HL-60 (cell line): ENCODE results near the gene SIGLEC7.

Experiments used
- DNase-seq, 2 experiments: peaks; one replicate each; pipeline ENCODE4 v3.0.0-alpha.2; 2010 to 2020; ENCODE audit warnings: low read depth in 1 of 2, low spot score in 1 of 2
- H3K27ac ChIP-seq: fragments of 250-450 bp; sonication (Bioruptor Pico); replicated peaks from 2 replicates; pipeline ENCODE4 v1.5.1; 2020; ENCODE audit warnings: mild to moderate bottlenecking, moderate library complexity
- H3K27me3 ChIP-seq: fragments of 250-450 bp; sonication (Bioruptor Pico); 2 replicates; pipeline ENCODE4 v1.5.1; 2021; ENCODE audit warnings: mild to moderate bottlenecking, moderate library complexity; ENCODE audit not compliant: insufficient read depth, poor library complexity, severe bottlenecking
- H3K4me3 ChIP-seq: replicated peaks from 2 replicates; pipeline ENCODE4 v1.5.1; 2011; ENCODE audit warnings: mild to moderate bottlenecking, control low read depth, low read length; ENCODE audit not compliant: insufficient read depth
- GABPA ChIP-seq: IDR thresholded peaks from 2 replicates; pipeline ENCODE4 v1.6.1; 2012; ENCODE audit warnings: low read depth
- POLR2AphosphoS5 ChIP-seq: IDR thresholded peaks from 2 replicates; pipeline ENCODE4 v1.6.1; 2012; ENCODE audit warnings: low read depth
- REST ChIP-seq: IDR thresholded peaks from 2 replicates; pipeline ENCODE4 v1.6.1; 2012; ENCODE audit warnings: low read depth; ENCODE audit not compliant: insufficient replicate concordance
- SPI1 ChIP-seq: IDR thresholded peaks from 2 replicates; pipeline ENCODE4 v1.6.1; 2012; ENCODE audit warnings: low read depth, mild to moderate bottlenecking, borderline replicate concordance
- TF ChIP-seq, protein P1 (sequence below): IDR thresholded peaks from one replicate; pipeline ENCODE4 v1.5.1; 2011; ENCODE audit warnings: low read length, control low read depth, inconsistent platforms; ENCODE audit not compliant: insufficient read depth

The SIGLEC7 gene

GRCh38 chr19:51200071-51200666, 58.1 kb downstream of the SIGLEC7 start:
- Histone ChIP-seq H3K27me3 (no peaks in the 10 kb centered on the region), H3K27ac (no peak overlapping the region), H3K4me3 (no peak overlapping the region)
- DNase-seq: no peak
- TF ChIP-seq POLR2AphosphoS5: no peak
- TF ChIP-seq GABPA: no peak
- TF ChIP-seq, protein P1, sequence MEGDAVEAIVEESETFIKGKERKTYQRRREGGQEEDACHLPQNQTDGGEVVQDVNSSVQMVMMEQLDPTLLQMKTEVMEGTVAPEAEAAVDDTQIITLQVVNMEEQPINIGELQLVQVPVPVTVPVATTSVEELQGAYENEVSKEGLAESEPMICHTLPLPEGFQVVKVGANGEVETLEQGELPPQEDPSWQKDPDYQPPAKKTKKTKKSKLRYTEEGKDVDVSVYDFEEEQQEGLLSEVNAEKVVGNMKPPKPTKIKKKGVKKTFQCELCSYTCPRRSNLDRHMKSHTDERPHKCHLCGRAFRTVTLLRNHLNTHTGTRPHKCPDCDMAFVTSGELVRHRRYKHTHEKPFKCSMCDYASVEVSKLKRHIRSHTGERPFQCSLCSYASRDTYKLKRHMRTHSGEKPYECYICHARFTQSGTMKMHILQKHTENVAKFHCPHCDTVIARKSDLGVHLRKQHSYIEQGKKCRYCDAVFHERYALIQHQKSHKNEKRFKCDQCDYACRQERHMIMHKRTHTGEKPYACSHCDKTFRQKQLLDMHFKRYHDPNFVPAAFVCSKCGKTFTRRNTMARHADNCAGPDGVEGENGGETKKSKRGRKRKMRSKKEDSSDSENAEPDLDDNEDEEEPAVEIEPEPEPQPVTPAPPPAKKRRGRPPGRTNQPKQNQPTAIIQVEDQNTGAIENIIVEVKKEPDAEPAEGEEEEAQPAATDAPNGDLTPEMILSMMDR: no peak
- TF ChIP-seq REST: no peak
- no peak for TF ChIP-seq SPI1

DNA sequence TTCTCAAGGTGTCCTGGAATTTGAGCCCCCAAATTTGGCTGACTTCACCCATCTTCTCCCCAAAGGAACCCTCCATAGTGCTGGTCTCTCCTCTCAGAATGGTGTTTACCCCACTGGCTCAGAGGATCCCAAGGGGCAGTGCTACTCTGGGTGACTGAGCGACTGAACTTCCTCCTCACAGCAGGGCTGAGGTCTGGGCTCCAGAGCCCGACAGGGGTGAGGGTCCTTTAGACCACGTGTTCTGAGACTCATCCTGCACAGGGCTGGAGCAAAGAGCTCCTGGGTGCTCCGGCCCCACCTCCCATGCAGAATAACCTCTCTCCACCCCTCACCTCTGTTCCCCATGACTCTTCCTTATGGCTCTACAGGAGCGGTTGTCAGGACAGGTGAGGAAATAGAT, 59.6 kb downstream of the SIGLEC7 start:
- H3K27me3 ChIP-seq: no peaks in the 10 kb centered on the region
- H3K27ac ChIP-seq: no peak overlapping the region
- DNase-seq: no peak
- TF ChIP-seq GABPA: no peak
- TF ChIP-seq SPI1: no peak
- no peak for TF ChIP-seq POLR2AphosphoS5
- TF ChIP-seq REST: no peak
- TF ChIP-seq, protein P1: no peak
- H3K4me3 ChIP-seq: no peak overlapping the region
